HG03565 (cell line): ENCODE data around the gene ODAD2.

Experiments
- ATAC-seq: cut with Tn5 transposase; IDR thresholded peaks from one replicate; pipeline ENCODE4 v1.9.1; 2021; ENCODE audit warnings: mild to moderate bottlenecking, moderate library complexity; ENCODE audit not compliant: unreplicated experiment

ODAD2 gene

DNA sequence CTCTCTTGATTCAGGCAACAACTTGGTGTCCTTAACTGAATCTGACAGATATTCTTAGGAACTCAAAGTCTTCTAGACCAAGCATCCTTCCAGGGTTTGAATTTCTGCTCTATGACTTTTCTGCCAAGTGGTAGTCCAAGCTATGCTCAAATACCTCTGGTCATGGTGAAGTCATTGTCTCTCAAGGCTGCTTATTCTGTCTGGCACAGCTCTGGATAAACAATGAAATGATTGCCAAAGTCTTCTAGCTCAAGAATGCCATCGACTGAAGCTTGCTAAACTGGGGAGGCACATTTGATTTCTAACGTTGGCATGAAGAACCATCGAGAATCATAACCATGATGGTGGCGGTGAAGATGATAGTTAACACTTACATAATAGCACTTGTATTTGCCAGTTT lies 137.1 kb downstream of the ODAD2 start:
- no peak for ATAC-seq

DNA sequence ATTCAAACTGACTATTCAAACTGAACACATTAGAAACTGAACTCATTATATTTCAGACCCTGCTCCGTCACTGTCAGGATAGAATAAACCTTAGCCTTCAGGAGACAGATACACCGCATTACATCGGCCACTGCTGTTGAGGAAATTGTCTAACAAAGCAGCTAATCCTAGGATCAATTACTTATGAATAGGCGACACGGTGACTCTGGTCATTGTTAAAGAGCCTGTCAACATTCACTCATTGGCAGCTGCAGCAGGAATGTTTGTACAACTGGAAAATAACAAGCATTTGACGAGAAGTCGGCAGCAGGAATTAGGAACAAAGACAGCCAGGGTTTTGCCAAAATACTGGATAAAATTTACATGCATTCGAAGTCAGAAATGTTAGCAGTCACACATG lies 141.3 kb downstream of the ODAD2 start:
- ATAC-seq, result no peak

DNA sequence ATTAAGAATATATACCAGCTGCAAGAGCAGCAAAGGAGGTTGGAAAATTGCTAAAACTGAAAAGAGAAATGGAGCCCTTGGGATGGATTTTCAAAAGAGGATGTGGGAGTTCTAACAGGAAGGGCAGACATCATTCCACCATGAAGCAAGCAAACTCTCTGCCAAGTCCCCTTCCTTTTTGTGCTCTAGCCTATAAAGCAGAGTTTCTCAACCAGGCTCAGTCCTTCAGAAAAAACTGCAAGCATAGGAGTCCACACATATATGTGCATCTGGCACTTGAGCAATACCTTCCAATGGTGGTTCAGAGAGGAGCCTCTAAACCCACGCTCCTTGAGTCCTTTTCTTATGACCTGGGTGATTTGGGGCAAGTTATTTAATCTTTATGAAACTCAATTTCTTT lies 154.7 kb downstream of the ODAD2 start:
- no peak for ATAC-seq

DNA sequence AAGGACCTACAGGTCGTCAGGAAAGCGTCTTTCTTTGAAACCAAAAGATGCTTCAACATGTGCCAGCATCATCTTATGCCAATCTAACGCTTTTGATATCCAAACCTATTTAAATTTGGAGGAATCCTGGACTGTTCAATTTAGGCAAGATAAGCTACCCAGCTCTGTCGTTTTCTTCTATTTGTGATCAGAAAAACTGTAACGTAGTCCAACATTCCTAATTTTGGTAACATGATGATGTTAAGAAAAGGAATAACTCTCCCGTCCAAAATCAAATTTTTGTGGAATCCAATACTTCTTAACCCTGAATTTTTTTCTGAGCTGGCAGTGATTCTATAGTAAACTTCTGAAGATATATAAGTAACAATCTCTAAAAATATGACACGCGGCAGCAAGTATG lies 160.0 kb downstream of the ODAD2 start:
- no peak for ATAC-seq

DNA sequence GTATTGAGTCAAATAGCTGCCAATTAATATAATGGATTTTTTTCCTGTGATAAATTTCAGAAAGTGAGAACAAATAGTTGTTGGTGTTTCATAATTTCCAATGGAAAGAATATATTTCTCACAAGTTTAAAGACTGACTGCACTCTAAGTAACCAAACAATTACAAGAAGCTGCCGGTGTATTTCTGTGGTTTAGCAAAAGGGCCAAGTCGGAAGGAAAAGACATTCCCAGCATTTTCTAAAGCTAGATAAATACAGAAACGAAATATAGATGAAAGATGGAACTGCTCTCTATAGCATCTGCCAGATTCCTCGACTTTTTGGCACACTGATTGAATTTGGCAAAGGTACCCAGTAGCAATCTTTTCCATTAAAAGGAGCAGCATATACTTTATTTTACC lies 160.5 kb downstream of the ODAD2 start:
- no peak for ATAC-seq

DNA sequence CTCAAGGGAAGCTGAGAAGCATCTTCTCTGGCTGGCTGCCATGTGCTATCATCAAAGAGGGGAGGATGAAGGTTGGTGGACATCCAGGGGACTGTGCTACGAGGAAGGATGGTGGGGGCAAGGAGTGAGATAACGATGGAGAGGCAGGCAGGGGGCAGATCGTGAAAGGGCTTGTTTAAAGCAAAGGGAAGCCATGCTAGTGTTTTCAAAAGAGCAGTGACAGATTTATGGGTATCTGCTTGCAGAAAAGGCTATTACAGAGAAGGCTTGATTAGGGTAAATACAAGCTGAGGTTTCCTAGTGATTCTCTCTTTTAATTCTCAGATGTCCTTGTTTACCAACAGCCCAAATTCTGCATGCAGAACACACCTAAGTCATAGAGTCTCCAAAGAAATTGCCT lies 164.4 kb downstream of the ODAD2 start:
- ATAC-seq, result no peak

DNA sequence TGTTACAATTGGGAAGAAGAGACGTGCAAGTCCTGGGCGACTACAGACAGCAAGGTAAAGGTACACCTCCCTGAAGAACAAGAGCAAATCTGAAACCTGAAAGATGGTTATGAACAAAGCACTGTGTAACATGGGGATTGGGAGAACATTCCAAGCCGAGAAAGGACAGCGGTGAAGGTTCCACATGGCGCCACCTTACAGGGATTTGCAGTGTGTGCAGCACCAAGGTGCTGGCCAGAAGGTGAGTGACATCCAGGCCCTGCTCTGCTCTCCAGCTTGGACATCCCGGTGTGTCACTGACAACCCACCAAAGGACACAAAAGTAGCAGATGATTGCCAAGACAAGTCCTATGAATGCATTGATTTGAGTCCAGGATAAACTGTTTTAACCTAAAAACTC lies 165.1 kb downstream of the ODAD2 start:
- ATAC-seq, result no peak

DNA sequence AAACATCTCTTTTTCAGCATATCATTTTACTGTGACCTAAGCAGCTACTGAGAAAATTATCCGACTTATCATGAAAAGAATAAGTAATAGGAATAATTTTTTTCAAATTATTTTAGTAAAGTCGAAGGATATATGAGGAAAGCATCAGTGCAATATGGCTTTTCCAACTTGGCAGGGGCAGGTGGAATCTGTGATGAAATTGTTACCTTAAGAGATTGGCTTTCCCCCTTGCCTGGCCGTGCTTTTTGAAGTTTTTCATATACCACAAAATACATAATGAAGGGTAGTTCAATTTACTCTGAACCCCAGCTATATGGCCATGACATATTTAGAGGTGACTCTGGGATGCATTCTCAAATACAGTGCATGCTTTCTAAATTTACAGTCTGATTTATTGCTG lies 166.1 kb downstream of the ODAD2 start:
- ATAC-seq, result no peak

DNA sequence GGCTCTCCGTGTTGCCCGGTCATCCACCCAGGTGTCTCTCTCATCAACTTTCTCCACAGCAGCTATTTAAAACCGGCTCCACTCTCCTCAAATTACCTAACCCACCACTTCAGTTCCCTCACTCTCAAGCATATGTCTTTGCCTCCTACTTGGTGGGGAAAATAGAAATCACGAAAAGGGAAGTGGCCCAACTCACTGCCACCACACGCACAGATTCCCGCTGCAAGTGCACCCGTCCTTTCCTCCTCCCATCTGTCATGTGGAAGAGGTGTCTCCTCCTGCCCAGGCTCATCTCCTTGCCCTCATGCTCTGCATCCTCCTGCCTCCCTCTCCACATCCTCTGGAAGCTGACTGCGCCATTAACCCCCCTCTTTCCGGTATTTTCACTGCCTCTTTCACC lies 172.5 kb downstream of the ODAD2 start:
- ATAC-seq, result no peak

DNA sequence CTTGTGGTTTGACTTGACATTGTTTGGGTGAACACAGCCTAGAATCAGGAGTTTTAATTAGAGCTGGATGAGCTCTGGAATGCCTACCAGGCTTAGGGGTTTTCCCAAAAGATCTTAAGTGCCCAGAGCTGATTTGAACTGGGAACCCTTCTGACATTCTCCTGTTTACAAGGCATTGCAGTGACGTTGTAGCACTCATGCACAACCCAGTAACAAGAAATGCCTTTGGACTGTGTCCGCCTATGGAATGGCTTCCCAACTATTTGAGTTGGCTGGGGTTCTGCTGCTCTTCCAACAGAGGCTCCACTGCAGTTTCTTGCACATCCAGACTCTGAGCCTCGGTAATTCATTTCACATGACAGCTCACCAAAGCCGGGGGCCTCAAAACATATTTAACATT lies 176.6 kb downstream of the ODAD2 start:
- no peak for ATAC-seq

DNA sequence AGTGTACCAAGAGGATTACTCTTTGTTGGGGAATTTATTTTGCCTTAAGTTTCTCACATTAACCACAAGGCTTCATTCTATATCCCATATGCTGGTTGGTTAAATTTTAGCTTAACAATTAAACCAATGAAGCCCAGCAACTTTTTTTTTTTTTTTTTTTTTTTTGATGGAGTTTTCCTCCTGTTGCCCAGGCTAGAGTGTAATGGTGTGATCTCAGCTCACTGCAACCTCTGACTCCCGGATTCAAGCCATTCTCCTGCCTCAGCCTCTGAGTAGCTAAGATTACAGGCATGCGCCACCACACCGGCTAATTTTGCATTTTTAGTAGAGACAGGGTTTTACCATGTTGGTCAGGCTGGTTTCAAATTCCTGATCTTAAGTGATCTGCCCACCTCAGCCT lies 178.2 kb downstream of the ODAD2 start:
- ATAC-seq, result no peak

DNA sequence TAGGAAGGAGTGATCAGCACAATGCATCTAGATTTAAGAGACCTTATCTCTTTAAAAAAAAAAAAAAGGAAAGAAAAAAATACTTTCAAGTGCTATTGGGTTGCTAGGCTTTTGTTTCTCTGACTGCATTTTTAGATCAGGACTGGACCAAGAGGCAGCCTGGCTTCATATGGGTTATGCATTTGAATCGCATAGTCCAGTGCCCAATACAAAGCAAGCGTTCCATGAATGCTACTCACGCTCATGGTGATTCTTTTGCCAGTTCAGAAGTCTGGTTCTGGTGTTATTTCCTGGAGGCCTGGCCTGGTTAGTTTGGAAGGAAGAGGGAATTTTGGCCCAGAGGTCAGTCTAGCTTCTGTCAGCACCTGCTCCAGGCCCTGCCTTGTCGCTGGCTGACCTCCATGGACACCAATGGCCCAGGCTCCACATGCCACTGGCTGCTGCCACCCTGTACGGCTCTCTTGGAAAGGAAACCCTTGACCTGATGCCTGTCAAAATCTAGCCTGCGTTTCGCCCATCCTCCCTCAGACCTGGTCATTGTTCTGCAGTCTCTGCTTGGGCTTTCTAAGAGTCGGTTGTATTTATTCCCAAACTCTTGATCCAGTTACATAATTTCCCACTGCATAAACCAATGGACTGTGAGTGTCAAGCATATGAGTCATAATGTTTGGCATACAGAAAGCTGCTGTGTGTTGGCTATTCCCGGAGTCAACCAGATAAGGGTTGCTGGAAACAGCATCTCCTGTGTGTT lies 178.9 kb downstream of the ODAD2 start:
- ATAC-seq, result no peak

DNA sequence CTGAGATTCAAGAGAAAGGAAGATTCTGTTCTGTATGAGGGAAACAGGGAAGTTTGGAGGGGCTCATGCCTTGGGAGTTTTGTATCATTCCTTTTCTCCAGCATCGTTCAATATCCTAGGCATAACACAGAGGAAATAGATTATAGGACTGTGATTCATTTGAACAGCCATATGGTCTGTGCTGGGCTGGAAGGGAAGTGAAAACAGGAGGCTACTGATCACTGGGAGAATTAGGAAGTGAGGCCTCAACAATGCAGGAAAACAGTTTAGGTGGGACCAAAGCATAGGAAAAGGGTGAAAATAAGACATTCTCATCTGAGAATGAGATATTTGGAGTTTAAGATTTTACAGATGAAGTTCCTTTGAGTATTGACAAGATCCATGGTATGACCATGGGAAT lies 182.6 kb downstream of the ODAD2 start:
- no peak for ATAC-seq

DNA sequence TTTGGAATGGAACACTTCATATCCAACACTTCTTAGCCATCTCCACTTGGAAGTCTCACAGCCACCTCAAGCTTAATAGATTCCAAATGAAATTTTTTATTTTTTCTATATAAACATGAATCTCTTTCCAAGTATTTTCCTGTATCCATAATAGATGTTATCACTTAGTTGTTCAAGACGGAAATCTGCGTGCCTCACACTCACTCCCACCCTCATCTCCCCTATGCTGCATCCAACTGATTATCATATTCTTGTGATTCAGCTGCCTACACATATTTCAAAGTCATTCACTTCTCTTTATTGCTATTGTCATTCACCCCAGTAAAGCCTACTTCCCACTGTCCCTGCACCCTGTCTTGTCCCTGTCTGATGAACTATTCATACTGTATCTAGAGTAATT lies 183.0 kb downstream of the ODAD2 start:
- ATAC-seq, result no peak

DNA sequence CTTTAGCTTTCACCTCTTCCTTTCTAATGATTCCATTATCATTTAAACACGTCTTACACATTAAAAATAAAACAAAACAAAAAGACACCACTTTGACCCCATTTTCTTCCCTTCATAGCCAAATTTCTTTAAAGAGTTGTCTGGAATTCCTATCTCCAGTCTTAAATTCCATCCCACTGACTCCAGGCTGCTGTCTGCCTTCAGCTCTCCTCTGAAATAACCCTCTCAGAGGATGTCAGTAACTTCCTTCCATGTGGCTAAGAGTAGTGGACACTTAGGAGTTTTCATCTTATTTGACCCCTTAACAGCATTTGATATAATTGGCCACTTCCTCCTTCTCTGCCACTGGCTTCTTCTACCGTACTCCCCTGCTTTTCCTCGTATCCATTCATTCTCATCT lies 183.6 kb downstream of the ODAD2 start:
- no peak for ATAC-seq

DNA sequence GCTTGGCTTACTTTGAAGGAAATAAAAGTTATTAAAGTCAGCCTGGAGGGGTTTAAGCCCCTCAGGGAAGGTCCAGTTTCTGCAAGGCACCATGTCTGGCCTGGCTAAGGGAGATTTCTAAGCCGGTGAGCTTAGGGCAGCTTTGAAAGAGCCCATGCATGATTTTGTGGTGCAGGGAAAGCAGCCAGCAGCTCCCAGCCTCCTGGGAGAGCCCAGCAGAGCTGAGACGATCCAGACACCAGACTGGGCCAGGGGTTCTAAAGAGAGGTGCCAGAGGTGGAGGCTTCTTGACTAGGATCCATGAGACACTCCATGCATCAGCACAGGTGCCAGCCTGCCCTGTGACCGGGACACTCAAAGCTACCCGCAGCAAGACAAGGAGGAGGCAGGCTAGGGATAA lies 193.7 kb downstream of the ODAD2 start:
- no peak for ATAC-seq

DNA sequence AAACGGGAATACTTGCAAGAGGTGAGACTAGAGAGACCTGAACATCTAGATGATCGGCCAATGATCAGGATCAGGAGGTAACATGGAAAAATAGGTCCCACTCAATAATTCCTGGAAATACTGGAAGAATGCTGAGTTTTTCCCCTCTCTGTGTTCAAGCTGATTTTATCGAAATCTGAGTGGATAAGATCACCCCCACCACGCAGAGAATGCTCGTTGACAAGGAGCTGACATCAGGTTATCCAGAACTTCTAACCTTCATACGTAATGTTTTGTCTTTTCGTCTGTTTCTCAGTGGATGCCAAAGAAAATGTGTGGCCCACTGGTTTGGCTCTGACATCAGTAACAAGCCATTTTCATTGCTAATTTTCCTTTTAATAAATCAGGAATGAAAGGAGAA lies 194.7 kb downstream of the ODAD2 start:
- no peak for ATAC-seq

DNA sequence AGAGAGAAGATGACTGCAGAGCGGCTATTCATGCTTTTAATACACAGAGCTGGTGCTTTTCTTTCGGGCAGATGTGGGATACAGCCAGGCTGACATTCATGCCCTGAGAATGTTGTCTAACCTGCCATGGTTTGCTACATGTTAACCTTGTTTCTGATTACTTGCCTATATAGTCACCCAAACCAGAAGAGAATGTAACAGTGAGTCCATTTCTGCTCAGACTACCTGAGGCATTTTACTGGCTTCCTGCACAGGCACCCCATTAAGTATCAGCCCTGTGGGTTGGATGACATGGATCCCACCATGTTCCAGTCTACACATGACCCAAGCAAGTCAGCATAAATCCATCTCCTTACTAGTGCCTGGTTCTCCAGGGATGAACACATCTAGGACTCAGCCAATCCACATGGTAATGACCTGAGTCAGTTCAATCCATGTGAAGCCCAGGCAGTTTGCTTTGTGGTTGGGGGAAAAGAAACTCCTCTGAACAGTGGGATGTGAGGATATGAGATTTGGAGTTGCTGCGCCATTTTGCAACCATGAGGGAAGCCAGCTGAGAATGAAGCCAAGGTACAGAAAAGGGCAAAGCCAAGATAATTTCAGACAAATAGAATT lies 197.6 kb downstream of the ODAD2 start:
- ATAC-seq, result no peak

DNA sequence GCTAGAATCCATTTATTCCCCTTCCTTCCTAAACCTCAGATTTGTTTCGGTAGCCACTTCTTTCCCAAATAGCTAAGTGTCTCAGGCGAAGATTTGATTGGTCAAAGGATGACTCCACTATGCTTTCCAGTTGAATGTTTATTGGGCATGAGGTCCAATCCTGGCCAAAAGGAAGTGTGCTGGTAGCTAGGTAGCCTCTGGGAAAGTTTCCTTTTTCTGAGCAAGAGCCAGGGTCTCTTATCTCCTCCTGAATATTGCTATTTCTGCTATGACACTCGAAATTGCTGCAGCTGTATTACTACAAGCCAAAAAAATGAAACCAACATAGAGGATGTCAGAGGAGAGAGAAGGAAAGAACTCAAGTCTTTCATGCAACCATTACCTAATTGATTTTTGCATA lies 199.8 kb downstream of the ODAD2 start:
- ATAC-seq, result no peak

DNA sequence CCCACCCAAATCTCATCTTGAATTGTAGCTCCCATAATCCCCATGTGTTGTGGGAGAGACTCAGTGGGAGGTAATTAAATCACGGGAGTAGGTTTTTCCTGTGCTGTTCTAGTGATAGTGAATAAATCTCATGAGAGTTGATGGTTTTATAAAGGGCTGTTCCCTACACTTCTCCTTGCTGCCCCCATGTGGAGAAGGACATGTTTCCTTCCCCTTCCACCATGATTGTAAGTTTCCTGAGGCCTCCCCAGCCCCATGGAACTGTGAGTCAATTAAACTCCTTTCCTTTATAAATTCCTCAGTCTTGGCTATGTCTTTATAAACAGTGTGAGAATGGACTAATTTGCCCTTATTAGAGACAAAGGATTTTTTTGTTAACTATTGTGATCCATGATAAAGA lies 204.7 kb downstream of the ODAD2 start:
- no peak for ATAC-seq

DNA sequence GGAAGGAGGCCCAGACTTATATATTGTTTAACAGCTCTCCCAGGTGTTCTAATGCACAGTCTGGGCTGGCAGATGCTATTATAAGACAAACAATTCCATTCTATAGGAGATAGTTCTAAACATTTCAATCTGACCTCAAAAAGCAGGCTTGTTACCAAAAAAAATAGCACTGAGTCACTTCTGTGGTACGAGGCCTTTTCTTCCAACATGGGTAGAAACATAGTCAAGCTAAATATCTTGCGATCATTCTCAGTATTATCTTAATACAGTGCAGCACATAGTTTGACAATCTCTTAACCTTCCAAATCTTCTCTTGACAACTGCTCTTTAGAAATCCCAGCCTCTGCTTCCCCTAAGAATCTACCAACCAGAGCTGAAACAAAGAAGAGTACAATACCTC lies 206.7 kb downstream of the ODAD2 start:
- ATAC-seq, result no peak

DNA sequence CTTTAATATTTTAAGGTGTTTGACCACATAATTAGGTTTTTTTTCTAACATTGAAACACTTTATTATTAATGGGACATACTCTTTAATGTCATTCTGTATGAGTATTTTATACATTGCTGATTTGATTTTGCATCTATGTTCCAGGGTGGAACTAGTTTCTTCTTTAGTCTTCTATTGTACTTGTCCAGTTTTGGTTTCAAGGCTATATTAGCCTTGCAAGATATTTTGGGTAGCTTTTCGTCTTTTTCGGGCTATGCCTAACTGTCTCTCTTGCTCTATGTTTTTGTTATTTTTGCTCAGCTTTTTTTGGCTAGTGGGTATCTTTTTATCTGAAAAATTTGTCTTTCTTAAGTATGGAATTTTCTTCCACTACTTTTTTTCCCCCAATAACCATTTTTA lies 214.6 kb downstream of the ODAD2 start:
- ATAC-seq, result no peak

DNA sequence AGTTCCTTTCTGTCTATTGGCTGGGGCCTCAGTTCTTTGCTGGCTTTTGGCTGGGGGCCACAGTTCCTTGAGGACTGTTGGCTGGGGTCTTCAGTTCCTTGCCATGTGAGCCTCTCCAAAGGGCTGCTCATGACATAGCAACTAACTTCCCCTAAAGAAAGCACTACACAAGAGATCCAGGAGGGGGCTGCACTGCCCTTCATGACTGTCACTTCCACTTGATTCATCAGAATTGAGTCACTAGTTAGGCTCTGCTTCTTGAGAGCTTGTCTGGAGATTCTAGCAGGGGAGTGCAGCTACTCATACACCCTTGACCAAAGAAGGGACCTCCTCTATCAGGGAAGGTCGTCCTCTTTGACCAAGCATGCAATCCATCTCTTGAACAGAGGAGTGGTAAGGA lies 215.2 kb downstream of the ODAD2 start:
- no peak for ATAC-seq
